ENCODE results near the gene IRF2BPL. TPM values are rescaled to one million over a fixed set of nuclear protein-coding genes. Genes with fewer than 3 reads are reported as not detected.
A peak's percentile ranks its signal among the peaks of the same experiment; 100 is the strongest.

The IRF2BPL gene
- total RNA-seq, 1 experiment from 2014 or later: 74.6 TPM

- RAD21 ChIA-PET (ENCODE audit: low non-redundant PET in 1 of 2, low total read pairs in 2 of 2, uncharacterized antibody in 2 of 2, unreplicated experiment in 2 of 2): no interaction called here
- no peak for DNase-seq (ENCODE audit: low read depth, low spot score)
- ATAC-seq: peak; percentile 33; the same call in 1 of the 2 replicates
Observed at GRCh38 chr14:76976240-76977005, 52.1 kb downstream of the IRF2BPL start.

GRCh38 chr14:76975812-76976211, 52.7 kb downstream of the IRF2BPL start:
- no peaks in the 10 kb centered on the region for H3K79me2 ChIP-seq (ENCODE audit: insufficient read depth, low read length)
- no peak overlapping the region for H2AFZ ChIP-seq (ENCODE audit: low read depth, low read length, poor library complexity, severe bottlenecking)
- no peaks in the 10 kb centered on the region for H3K9me2 ChIP-seq (ENCODE audit: insufficient read depth)
- ChIA-PET RAD21 (ENCODE audit: low non-redundant PET in 1 of 2, low total read pairs in 2 of 2, uncharacterized antibody in 2 of 2, unreplicated experiment in 2 of 2) (no interaction called here), POLR2A (no interaction called here), CTCF (no interaction called here)
- intact Hi-C loops (cut with micrococcal nuclease): no loop called here
- DNase-seq (ENCODE audit: low read depth, low spot score): no peak
- H4K20me1 ChIP-seq (ENCODE audit: insufficient read depth): no peaks in the 10 kb centered on the region
- no peaks in the 10 kb centered on the region for H3K27me3 ChIP-seq (ENCODE audit: insufficient read depth, low read length)
- H3K9me3 ChIP-seq (ENCODE audit: control insufficient read depth in 1 of 2, insufficient read depth in 1 of 2, low read depth in 1 of 2, low read length in 2 of 2): no peaks in the 10 kb centered on the region
- no TSS peak for BruUV-seq (replicated peaks)
- peaks cover 10 to 20% of the 10 kb centered on the region in 2 experiments; a peak in 3 of 4 replicates for H3K4me1 ChIP-seq (ENCODE audit: control insufficient read depth in 1 of 2, insufficient read depth in 2 of 2, low read length in 2 of 2)
- H3K4me2 ChIP-seq (ENCODE audit: low read length): 0 out of 2 replicates have a peak overlapping the region, but pooled peaks have one; percentile 12
- H3K4me3 ChIP-seq (replicated peaks in 1 of 2; ENCODE audit: low read depth in 1 of 2, low read length in 2 of 2): no peak overlapping the region
- H3K27ac ChIP-seq (ENCODE audit: low read depth, low read length): no peak overlapping the region
- H3K36me3 ChIP-seq (ENCODE audit: control insufficient read depth in 1 of 2, insufficient read depth in 2 of 2, low read length in 2 of 2): no peaks in the 10 kb centered on the region
- no peak overlapping the region for H3K9ac ChIP-seq (ENCODE audit: low read length)
- ATAC-seq: no peak; the same call in 1 of the 2 replicates
- TF ChIP-seq POLR2AphosphoS5 (IDR thresholded peaks at IDR 0.05; ENCODE audit: low read depth, low read length) (no peak), ZNF274 (IDR thresholded peaks at IDR 0.05; ENCODE audit: low read depth, low read length) (no peak), CEBPB (IDR thresholded peaks at IDR 0.05; ENCODE audit: low read depth) (no peak), ELF1 (IDR thresholded peaks at IDR 0.05; ENCODE audit: borderline replicate concordance, low read depth) (no peak), EGR1 (IDR thresholded peaks at IDR 0.05; ENCODE audit: low read depth) (no peak), EZH2 (IDR thresholded peaks at IDR 0.05) (no peak), SRF (IDR thresholded peaks at IDR 0.05; ENCODE audit: low read depth) (no peak), SIN3A (IDR thresholded peaks at IDR 0.05; ENCODE audit: low read depth) (no peak), ZFX (IDR thresholded peaks at IDR 0.05) (no peak), SP1 (IDR thresholded peaks at IDR 0.05; ENCODE audit: low read depth) (no peak)
- TF ChIP-seq, protein P1, sequence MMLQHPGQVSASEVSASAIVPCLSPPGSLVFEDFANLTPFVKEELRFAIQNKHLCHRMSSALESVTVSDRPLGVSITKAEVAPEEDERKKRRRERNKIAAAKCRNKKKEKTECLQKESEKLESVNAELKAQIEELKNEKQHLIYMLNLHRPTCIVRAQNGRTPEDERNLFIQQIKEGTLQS (IDR thresholded peaks at IDR 0.05): no peak
- TF ChIP-seq, protein P2, sequence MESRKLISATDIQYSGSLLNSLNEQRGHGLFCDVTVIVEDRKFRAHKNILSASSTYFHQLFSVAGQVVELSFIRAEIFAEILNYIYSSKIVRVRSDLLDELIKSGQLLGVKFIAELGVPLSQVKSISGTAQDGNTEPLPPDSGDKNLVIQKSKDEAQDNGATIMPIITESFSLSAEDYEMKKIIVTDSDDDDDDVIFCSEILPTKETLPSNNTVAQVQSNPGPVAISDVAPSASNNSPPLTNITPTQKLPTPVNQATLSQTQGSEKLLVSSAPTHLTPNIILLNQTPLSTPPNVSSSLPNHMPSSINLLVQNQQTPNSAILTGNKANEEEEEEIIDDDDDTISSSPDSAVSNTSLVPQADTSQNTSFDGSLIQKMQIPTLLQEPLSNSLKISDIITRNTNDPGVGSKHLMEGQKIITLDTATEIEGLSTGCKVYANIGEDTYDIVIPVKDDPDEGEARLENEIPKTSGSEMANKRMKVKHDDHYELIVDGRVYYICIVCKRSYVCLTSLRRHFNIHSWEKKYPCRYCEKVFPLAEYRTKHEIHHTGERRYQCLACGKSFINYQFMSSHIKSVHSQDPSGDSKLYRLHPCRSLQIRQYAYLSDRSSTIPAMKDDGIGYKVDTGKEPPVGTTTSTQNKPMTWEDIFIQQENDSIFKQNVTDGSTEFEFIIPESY (IDR thresholded peaks at IDR 0.05; ENCODE audit: extremely low read depth, insufficient replicate concordance, low read length): no peak
- TF ChIP-seq, protein P3, sequence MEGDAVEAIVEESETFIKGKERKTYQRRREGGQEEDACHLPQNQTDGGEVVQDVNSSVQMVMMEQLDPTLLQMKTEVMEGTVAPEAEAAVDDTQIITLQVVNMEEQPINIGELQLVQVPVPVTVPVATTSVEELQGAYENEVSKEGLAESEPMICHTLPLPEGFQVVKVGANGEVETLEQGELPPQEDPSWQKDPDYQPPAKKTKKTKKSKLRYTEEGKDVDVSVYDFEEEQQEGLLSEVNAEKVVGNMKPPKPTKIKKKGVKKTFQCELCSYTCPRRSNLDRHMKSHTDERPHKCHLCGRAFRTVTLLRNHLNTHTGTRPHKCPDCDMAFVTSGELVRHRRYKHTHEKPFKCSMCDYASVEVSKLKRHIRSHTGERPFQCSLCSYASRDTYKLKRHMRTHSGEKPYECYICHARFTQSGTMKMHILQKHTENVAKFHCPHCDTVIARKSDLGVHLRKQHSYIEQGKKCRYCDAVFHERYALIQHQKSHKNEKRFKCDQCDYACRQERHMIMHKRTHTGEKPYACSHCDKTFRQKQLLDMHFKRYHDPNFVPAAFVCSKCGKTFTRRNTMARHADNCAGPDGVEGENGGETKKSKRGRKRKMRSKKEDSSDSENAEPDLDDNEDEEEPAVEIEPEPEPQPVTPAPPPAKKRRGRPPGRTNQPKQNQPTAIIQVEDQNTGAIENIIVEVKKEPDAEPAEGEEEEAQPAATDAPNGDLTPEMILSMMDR (IDR thresholded peaks at IDR 0.05 in 2 of 3, conservative IDR thresholded peaks at IDR 0.05 in 1 of 3; ENCODE audit: borderline replicate concordance in 1 of 3, insufficient read depth in 1 of 3, low read depth in 2 of 3, low read length in 2 of 3): no peak

More at GRCh38 chr14:76976240-76977005, 52.1 kb downstream of the IRF2BPL start:
- Histone ChIP-seq H3K79me2 (ENCODE audit: insufficient read depth, low read length) (no peaks in the 10 kb centered on the region), H4K20me1 (ENCODE audit: insufficient read depth) (no peaks in the 10 kb centered on the region), H3K4me3 (replicated peaks in 1 of 2; ENCODE audit: low read depth in 1 of 2, low read length in 2 of 2) (no peak overlapping the region), H3K4me2 (ENCODE audit: low read length) (0 out of 2 replicates have a peak overlapping the region, but pooled peaks have one; percentile 12), H3K27me3 (ENCODE audit: insufficient read depth, low read length) (no peaks in the 10 kb centered on the region), H3K36me3 (ENCODE audit: control insufficient read depth in 1 of 2, insufficient read depth in 2 of 2, low read length in 2 of 2) (no peaks in the 10 kb centered on the region), H3K9me3 (ENCODE audit: control insufficient read depth in 1 of 2, insufficient read depth in 1 of 2, low read depth in 1 of 2, low read length in 2 of 2) (peaks cover 2 to 6% of the 10 kb centered on the region in 2 experiments; a peak in 2 of 4 replicates), H3K9me2 (ENCODE audit: insufficient read depth) (no peaks in the 10 kb centered on the region), H3K4me1 (ENCODE audit: control insufficient read depth in 1 of 2, insufficient read depth in 2 of 2, low read length in 2 of 2) (peaks cover 10 to 20% of the 10 kb centered on the region in 2 experiments; a peak in 3 of 4 replicates), H2AFZ (ENCODE audit: low read depth, low read length, poor library complexity, severe bottlenecking) (no peak overlapping the region), H3K9ac (ENCODE audit: low read length) (no peak overlapping the region), H3K27ac (ENCODE audit: low read depth, low read length) (no peak overlapping the region)
- ChIA-PET CTCF (no interaction called here), POLR2A (no interaction called here)
- no TSS peak for BruUV-seq (replicated peaks)
- TF ChIP-seq MAX (IDR thresholded peaks at IDR 0.05): no peak
- no peak for TF ChIP-seq CEBPB (IDR thresholded peaks at IDR 0.05; ENCODE audit: low read depth)
- TF ChIP-seq ZFX (IDR thresholded peaks at IDR 0.05): no peak
- TF ChIP-seq SRF (IDR thresholded peaks at IDR 0.05; ENCODE audit: low read depth): no peak
- no peak for TF ChIP-seq POLR2AphosphoS5 (IDR thresholded peaks at IDR 0.05; ENCODE audit: low read depth, low read length)
- no peak for TF ChIP-seq EZH2phosphoT487 (IDR thresholded peaks at IDR 0.05; ENCODE audit: borderline replicate concordance)
- intact Hi-C loops (cut with micrococcal nuclease): no loop called here
